ENCODE measurements around the gene CEP120. TPM values are rescaled to one million over a fixed set of nuclear protein-coding genes. Genes with fewer than 3 reads are reported as not detected.

CEP120 gene
- total RNA-seq, 1 donor from 2014 or later: 21.8 TPM

DNA sequence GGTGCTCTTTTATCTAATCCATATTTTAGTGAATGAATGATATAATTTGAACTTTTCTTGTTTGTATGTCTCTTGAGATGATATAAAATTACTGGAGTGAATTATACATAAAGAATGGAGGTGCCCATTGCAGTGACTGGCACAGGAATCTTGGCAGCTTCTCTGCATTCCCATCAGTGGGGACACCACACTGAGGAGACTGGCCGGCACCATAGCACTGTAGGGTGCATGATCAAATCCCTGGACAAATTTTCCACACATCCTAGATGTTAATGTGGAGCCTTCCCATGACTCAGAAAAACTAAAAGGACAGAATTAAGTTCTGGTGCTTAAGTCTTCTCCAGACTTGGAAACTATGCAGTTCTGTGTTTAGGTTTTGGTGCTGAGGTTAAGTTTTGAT lies 124.1 kb downstream of the CEP120 start:
- DNase-seq (ENCODE audit: low spot score, unreplicated experiment): no peak
- Mint-ChIP-seq H3K36me3 (ENCODE audit: insufficient read depth) (no peaks in the 10 kb centered on the region), H3K27me3 (no peaks in the 10 kb centered on the region), H3K9me3 (ENCODE audit: low read depth) (peaks cover 8% of the 10 kb centered on the region), H3K27ac (no peak overlapping the region), H3K4me3 (ENCODE audit: low read depth) (no peak overlapping the region), H3K4me1 (ENCODE audit: low read depth) (no peaks in the 10 kb centered on the region)
- TF ChIP-seq, protein P1, sequence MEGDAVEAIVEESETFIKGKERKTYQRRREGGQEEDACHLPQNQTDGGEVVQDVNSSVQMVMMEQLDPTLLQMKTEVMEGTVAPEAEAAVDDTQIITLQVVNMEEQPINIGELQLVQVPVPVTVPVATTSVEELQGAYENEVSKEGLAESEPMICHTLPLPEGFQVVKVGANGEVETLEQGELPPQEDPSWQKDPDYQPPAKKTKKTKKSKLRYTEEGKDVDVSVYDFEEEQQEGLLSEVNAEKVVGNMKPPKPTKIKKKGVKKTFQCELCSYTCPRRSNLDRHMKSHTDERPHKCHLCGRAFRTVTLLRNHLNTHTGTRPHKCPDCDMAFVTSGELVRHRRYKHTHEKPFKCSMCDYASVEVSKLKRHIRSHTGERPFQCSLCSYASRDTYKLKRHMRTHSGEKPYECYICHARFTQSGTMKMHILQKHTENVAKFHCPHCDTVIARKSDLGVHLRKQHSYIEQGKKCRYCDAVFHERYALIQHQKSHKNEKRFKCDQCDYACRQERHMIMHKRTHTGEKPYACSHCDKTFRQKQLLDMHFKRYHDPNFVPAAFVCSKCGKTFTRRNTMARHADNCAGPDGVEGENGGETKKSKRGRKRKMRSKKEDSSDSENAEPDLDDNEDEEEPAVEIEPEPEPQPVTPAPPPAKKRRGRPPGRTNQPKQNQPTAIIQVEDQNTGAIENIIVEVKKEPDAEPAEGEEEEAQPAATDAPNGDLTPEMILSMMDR (IDR thresholded peaks at IDR 0.05; ENCODE audit: unreplicated experiment): no peak

DNA sequence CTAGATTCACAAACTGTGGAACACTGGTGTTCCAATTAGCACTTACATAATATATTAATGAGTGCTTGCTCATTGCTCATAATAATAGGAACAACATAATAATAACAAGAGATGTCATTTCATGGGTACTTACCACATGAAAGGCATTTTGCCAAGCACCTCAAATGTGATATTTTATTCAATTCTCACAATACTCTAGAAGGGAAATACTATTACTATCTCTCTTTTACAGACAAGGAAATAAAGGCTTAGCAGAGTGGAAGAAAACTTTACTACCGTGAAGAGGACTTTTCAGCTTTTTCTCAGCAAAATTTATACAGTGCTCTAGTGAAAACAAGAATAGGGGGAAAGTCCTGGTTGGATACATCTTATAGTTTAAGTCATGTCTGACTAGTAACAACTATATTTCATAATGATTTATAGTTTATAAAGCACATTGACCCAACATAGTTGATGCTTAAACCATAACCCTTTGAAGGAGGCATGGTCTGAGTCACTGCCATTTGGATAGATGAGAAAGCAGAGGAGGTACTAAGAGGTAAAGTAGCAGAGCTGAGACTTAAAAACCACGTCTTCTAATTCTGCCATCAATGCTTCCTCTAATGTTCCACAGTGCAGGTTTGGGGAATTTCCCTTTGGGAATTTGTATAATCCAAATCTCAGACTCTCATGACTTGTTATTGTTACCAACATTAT lies 124.7 kb downstream of the CEP120 start:
- Mint-ChIP-seq H3K9me3 (ENCODE audit: low read depth) (peaks cover 8% of the 10 kb centered on the region), H3K4me3 (ENCODE audit: low read depth) (no peak overlapping the region)
- TF ChIP-seq, protein P1 (IDR thresholded peaks at IDR 0.05; ENCODE audit: unreplicated experiment): no peak

GRCh38 chr5:123297866-123298265 lies 125.3 kb downstream of the CEP120 start:
- no peak for DNase-seq (ENCODE audit: low spot score, unreplicated experiment)
- H3K36me3 Mint-ChIP-seq (ENCODE audit: insufficient read depth): no peaks in the 10 kb centered on the region
- H3K27me3 Mint-ChIP-seq: no peaks in the 10 kb centered on the region
- H3K4me3 Mint-ChIP-seq (ENCODE audit: low read depth): no peak overlapping the region
- peaks cover 8% of the 10 kb centered on the region for H3K9me3 Mint-ChIP-seq (ENCODE audit: low read depth)
- H3K27ac Mint-ChIP-seq: no peak overlapping the region
- H3K4me1 Mint-ChIP-seq (ENCODE audit: low read depth): no peaks in the 10 kb centered on the region
- TF ChIP-seq, protein P1 (IDR thresholded peaks at IDR 0.05; ENCODE audit: unreplicated experiment): no peak

More for the DNA sequence above, 124.7 kb downstream of the CEP120 start:
- Mint-ChIP-seq H3K27ac (no peak overlapping the region), H3K36me3 (ENCODE audit: insufficient read depth) (no peaks in the 10 kb centered on the region), H3K27me3 (no peaks in the 10 kb centered on the region), H3K4me1 (ENCODE audit: low read depth) (no peaks in the 10 kb centered on the region)
- DNase-seq (ENCODE audit: low spot score, unreplicated experiment): no peak

DNA sequence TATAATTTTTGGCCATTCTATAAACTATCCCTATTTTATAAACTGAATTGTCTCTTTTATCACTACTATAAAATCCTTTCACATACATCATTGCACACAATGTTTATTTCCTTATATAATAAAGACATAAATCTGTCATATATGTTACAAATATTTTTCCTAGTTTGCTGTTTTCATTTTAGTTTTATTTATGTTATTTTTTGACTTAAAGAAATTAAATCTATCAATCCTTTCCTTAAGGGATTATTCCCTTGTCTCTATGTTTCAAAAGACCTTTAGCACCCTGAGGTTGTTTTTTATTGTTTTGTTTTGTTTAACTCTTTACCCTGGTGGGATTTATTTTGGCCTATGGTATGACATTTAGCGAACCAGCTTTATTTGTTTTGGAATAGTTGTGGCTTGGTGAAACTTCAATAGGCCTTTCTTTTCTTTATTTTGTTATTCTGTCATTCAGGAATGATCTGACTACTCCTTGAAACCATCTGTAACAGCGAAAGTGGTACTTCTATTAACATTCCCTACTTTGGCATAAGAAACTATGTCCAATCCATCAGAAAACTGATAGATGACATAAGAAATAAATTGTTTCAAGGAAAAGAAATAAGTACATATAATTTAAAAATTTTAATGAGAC lies 125.9 kb downstream of the CEP120 start:
- TF ChIP-seq, protein P1 (IDR thresholded peaks at IDR 0.05; ENCODE audit: unreplicated experiment): no peak
- H3K4me3 Mint-ChIP-seq (ENCODE audit: low read depth): no peak overlapping the region

More for the DNA sequence above, 125.9 kb downstream of the CEP120 start:
- H3K27me3 Mint-ChIP-seq: no peaks in the 10 kb centered on the region
- no peak overlapping the region for H3K27ac Mint-ChIP-seq
- H3K4me1 Mint-ChIP-seq (ENCODE audit: low read depth): no peaks in the 10 kb centered on the region
- no peaks in the 10 kb centered on the region for H3K36me3 Mint-ChIP-seq (ENCODE audit: insufficient read depth)
- H3K9me3 Mint-ChIP-seq (ENCODE audit: low read depth): peaks cover 8% of the 10 kb centered on the region
- no peak for DNase-seq (ENCODE audit: low spot score, unreplicated experiment)

Other genes starting within 250 kb of the CEP120 start
- gene CSNK1G3, start 88.8 kb upstream of the CEP120 start, total RNA-seq: 65.7 and 65.9 TPM in 2 replicates